Measurements from ENCODE around the gene ZNF324. TPM values are rescaled to one million over a fixed set of nuclear protein-coding genes. Genes with fewer than 3 reads are reported as not detected.

The ZNF324 gene
- total and polyA plus RNA-seq, 2 of the 4 experiments (the other 2 are of a cell fraction), result 6.0 to 6.6 TPM

GRCh38 chr19:58522709-58523108, 55.8 kb downstream of the ZNF324 start:
- H4K5ac ChIP-seq (ENCODE audit: low read depth, low read length), result no peak overlapping the region
- BruUV-seq (replicated peaks), result no TSS peak
- H3K23ac ChIP-seq (ENCODE audit: low read depth, low read length), result no peak overlapping the region
- no peak overlapping the region for H2AK5ac ChIP-seq (ENCODE audit: low read depth, low read length)
- intact Hi-C loops (cut with micrococcal nuclease) (no loop called here), in situ Hi-C loops (cut with MboI; ENCODE audit: low sequenced_read_pairs) (no loop called here), dilution Hi-C loops (cut with HindIII; ENCODE audit: low sequenced_read_pairs, unreplicated experiment) (no loop called here)
- H2BK5ac ChIP-seq (ENCODE audit: low read depth, low read length, poor library complexity, severe bottlenecking), result no peak overlapping the region
- H2BK15ac ChIP-seq (ENCODE audit: low read depth, low read length), result no peak overlapping the region
- no peak overlapping the region for H2AK9ac ChIP-seq (replicated peaks; ENCODE audit: low read depth, low read length, poor library complexity)
- no peak overlapping the region for H3K4ac ChIP-seq (ENCODE audit: low read depth, low read length)
- peaks cover 14% of the 10 kb centered on the region for H4K20me1 ChIP-seq (ENCODE audit: insufficient read depth, low read length)
- WGBS, 2 experiments (ENCODE audit: extremely low coverage in 2 of 2, insufficient read length in 1 of 2), result 62% methylated on average over 2 of the region's 3 CpGs; no CpG with 5 or more reads in 1 of the 2 experiments
- H3K4me1 ChIP-seq (ENCODE audit: control insufficient read depth, insufficient read depth, low read length), result peaks cover 6% of the 10 kb centered on the region
- H3K4me3 ChIP-seq (ENCODE audit: insufficient read depth, low read depth, low read length), result no peak overlapping the region
- no peak overlapping the region for H3K14ac ChIP-seq (replicated peaks; ENCODE audit: low read depth, low read length)
- H2AFZ ChIP-seq (replicated peaks; ENCODE audit: low read length, poor library complexity), result peak overlapping the region; percentile 7
- no peak overlapping the region for H2BK120ac ChIP-seq (ENCODE audit: low read depth, low read length)
- CTCF ChIA-PET, result no interaction called here
- no peak overlapping the region for H2BK20ac ChIP-seq (ENCODE audit: low read depth, low read length)
- H3K9ac ChIP-seq (ENCODE audit: low read depth, low read length), result no peak overlapping the region
- no peak for TF ChIP-seq RCOR1 (IDR thresholded peaks at IDR 0.05; ENCODE audit: insufficient replicate concordance, low read length)
- no peak for TF ChIP-seq NFE2L2 (IDR thresholded peaks at IDR 0.05; ENCODE audit: low read depth, low read length)
- TF ChIP-seq ELK1 (IDR thresholded peaks at IDR 0.05; ENCODE audit: borderline replicate concordance, low read depth, low read length), result no peak
- no peak for TF ChIP-seq MAZ (IDR thresholded peaks at IDR 0.05; ENCODE audit: borderline replicate concordance, low read depth, low read length)
- no peak for TF ChIP-seq BHLHE40 (IDR thresholded peaks at IDR 0.05; ENCODE audit: low read depth, low read length)
- no peak for TF ChIP-seq RFX5 (IDR thresholded peaks at IDR 0.05; ENCODE audit: low read depth, low read length)
- no peak for TF ChIP-seq RAD21 (IDR thresholded peaks at IDR 0.05; ENCODE audit: low read length)
- TF ChIP-seq POLR2A (IDR thresholded peaks at IDR 0.05; ENCODE audit: low read depth, low read length), result no peak
- TF ChIP-seq SMC3 (IDR thresholded peaks at IDR 0.05; ENCODE audit: low read depth, low read length), result no peak
- TF ChIP-seq FOS (IDR thresholded peaks at IDR 0.05; ENCODE audit: low read depth, low read length), result no peak
- no peak for TF ChIP-seq USF2 (IDR thresholded peaks at IDR 0.05; ENCODE audit: low read depth, low read length)
- no peak for TF ChIP-seq MAFK (IDR thresholded peaks at IDR 0.05; ENCODE audit: low read depth, low read length)
- no peak for TF ChIP-seq CHD1 (IDR thresholded peaks at IDR 0.05; ENCODE audit: low read depth, low read length)
- no peak for TF ChIP-seq MXI1 (IDR thresholded peaks at IDR 0.05; ENCODE audit: borderline replicate concordance, low read depth, low read length)
- no peak for TF ChIP-seq CTCF (conservative IDR thresholded peaks at IDR 0.05; ENCODE audit: low read depth, low read length)
- no peak for TF ChIP-seq CEBPB (IDR thresholded peaks at IDR 0.05; ENCODE audit: low read depth, low read length)
- no peak overlapping the region for H4K91ac ChIP-seq (ENCODE audit: insufficient read depth, low read depth, low read length)
- H3K56ac ChIP-seq (ENCODE audit: extremely low read depth, insufficient read depth, low read length), result no peak overlapping the region
- POLR2A ChIA-PET (ENCODE audit: unreplicated experiment), result interaction anchor here (0.6 kb wide), 1 partner anchor 626 kb away, joined by 3 read pairs; no protein-coding TSS in a partner anchor
- no peaks in the 10 kb centered on the region for H3K36me3 ChIP-seq (ENCODE audit: control insufficient read depth, insufficient read depth, low read length)
- ATAC-seq (ENCODE audit: low read depth), result no peak
- peaks cover 0 to 21% of the 10 kb centered on the region in 2 experiments; a peak in 3 of 4 replicates for H3K79me1 ChIP-seq (ENCODE audit: low read depth in 1 of 2, low read length in 2 of 2)
- H3K9me3 ChIP-seq (ENCODE audit: control insufficient read depth, insufficient read depth, low read length), result no peaks in the 10 kb centered on the region
- no peak overlapping the region for H3K27ac ChIP-seq (ENCODE audit: insufficient read depth, low read length)
- peaks cover 7% of the 10 kb centered on the region for H3K9me1 ChIP-seq (ENCODE audit: insufficient read depth, low read length)
- no peak overlapping the region for H4K8ac ChIP-seq (ENCODE audit: low read depth in 2 of 2, low read length in 2 of 2)
- H3K4me2 ChIP-seq (ENCODE audit: low read depth, low read length), result no peak overlapping the region
- no peak for DNase-seq
- no peaks in the 10 kb centered on the region; the same call in 1 of the 2 replicates for H3K27me3 ChIP-seq (ENCODE audit: control insufficient read depth, insufficient read depth, low read length)
- no peak overlapping the region for H3K18ac ChIP-seq (ENCODE audit: low read depth, low read length)
